ENCODE data around the gene FOXP1.

Gene FOXP1

GRCh38 chr3:71582036-71582611 is 1.4 kb downstream of the FOXP1 start:
- TF ChIP-seq ZNF274 (IDR thresholded peaks at IDR 0.05; ENCODE audit: low read depth, low read length) = no peak
- H3K4me3 ChIP-seq (ENCODE audit: low read length) = peak overlapping the region; percentile 82; the same call in 1 of the 2 replicates

- TF ChIP-seq ZNF274 (IDR thresholded peaks at IDR 0.05; ENCODE audit: low read depth, low read length) = no peak
- H3K4me3 ChIP-seq (ENCODE audit: low read length) = peak overlapping the region; percentile 82
Measured at GRCh38 chr3:71581457-71582035, 2.0 kb downstream of the FOXP1 start.

GRCh38 chr3:71580636-71581456 is 2.7 kb downstream of the FOXP1 start:
- H3K4me3 ChIP-seq (ENCODE audit: low read length) = peak overlapping the region; percentile 32
- no peak for TF ChIP-seq ZNF274 (IDR thresholded peaks at IDR 0.05; ENCODE audit: low read depth, low read length)

- no peak overlapping the region for H3K4me3 ChIP-seq (ENCODE audit: low read length)
- no peak for TF ChIP-seq ZNF274 (IDR thresholded peaks at IDR 0.05; ENCODE audit: low read depth, low read length)
Measured at GRCh38 chr3:71579935-71580406, 3.6 kb downstream of the FOXP1 start.

GRCh38 chr3:71579326-71579934 is 4.1 kb downstream of the FOXP1 start:
- H3K4me3 ChIP-seq (ENCODE audit: low read length) = no peak overlapping the region
- TF ChIP-seq ZNF274 (IDR thresholded peaks at IDR 0.05; ENCODE audit: low read depth, low read length) = no peak

GRCh38 chr3:71578054-71578751 is 5.3 kb downstream of the FOXP1 start:
- H3K4me3 ChIP-seq (ENCODE audit: low read length) = no peak overlapping the region
- no peak for TF ChIP-seq ZNF274 (IDR thresholded peaks at IDR 0.05; ENCODE audit: low read depth, low read length)

GRCh38 chr3:71577011-71577410 is 6.5 kb downstream of the FOXP1 start:
- no peak overlapping the region for H3K4me3 ChIP-seq (ENCODE audit: low read length)
- TF ChIP-seq ZNF274 (IDR thresholded peaks at IDR 0.05; ENCODE audit: low read depth, low read length) = no peak

- H3K4me3 ChIP-seq (ENCODE audit: low read length) = no peak overlapping the region
- TF ChIP-seq ZNF274 (IDR thresholded peaks at IDR 0.05; ENCODE audit: low read depth, low read length) = no peak
Measured at GRCh38 chr3:71575433-71575832, 8.1 kb downstream of the FOXP1 start.

GRCh38 chr3:71573181-71573580 is 10.3 kb downstream of the FOXP1 start:
- TF ChIP-seq ZNF274 (IDR thresholded peaks at IDR 0.05; ENCODE audit: low read depth, low read length) = no peak
- H3K4me3 ChIP-seq (ENCODE audit: low read length) = no peak overlapping the region

GRCh38 chr3:71570546-71570945 is 13.0 kb downstream of the FOXP1 start:
- TF ChIP-seq ZNF274 (IDR thresholded peaks at IDR 0.05; ENCODE audit: low read depth, low read length) = no peak
- no peak overlapping the region for H3K4me3 ChIP-seq (ENCODE audit: low read length)

- H3K4me3 ChIP-seq (ENCODE audit: low read length) = no peak overlapping the region
- TF ChIP-seq ZNF274 (IDR thresholded peaks at IDR 0.05; ENCODE audit: low read depth, low read length) = no peak
Measured at GRCh38 chr3:71568207-71568606, 15.3 kb downstream of the FOXP1 start.

- no peak overlapping the region for H3K4me3 ChIP-seq (ENCODE audit: low read length)
- no peak for TF ChIP-seq ZNF274 (IDR thresholded peaks at IDR 0.05; ENCODE audit: low read depth, low read length)
Measured at GRCh38 chr3:71566776-71567175, 16.8 kb downstream of the FOXP1 start.

GRCh38 chr3:71565976-71566375 is 17.6 kb downstream of the FOXP1 start:
- H3K4me3 ChIP-seq (ENCODE audit: low read length) = no peak overlapping the region
- TF ChIP-seq ZNF274 (IDR thresholded peaks at IDR 0.05; ENCODE audit: low read depth, low read length) = no peak

GRCh38 chr3:71565316-71565715 is 18.2 kb downstream of the FOXP1 start:
- no peak for TF ChIP-seq ZNF274 (IDR thresholded peaks at IDR 0.05; ENCODE audit: low read depth, low read length)
- H3K4me3 ChIP-seq (ENCODE audit: low read length) = no peak overlapping the region
